HEK293 (cell line): ENCODE results near the gene STK11.

Source experiments
- ZBTB1 ChIP-seq: fragments of 450-650 bp; formaldehyde crosslinking; IDR thresholded peaks from 2 replicates; pipeline ENCODE4 v1.5.1; 2016; ENCODE audit warnings: missing biosample characterization, missing genetic modification characterization
- ZNF707 ChIP-seq: fragments of 450-650 bp; formaldehyde crosslinking; IDR thresholded peaks from 2 replicates; pipeline ENCODE4 v1.5.1; 2016; ENCODE audit warnings: missing biosample characterization, missing genetic modification characterization
- TF ChIP-seq, protein P1 (sequence below): fragments of 450-650 bp; formaldehyde crosslinking; IDR thresholded peaks from 2 replicates; pipeline ENCODE4 v1.5.1; 2016; ENCODE audit warnings: missing biosample characterization, missing genetic modification characterization
- TF ChIP-seq, protein P2 (sequence below): fragments of 450-650 bp; formaldehyde crosslinking; IDR thresholded peaks from 2 replicates; pipeline ENCODE4 v1.5.1; 2016; ENCODE audit warnings: missing biosample characterization, missing genetic modification characterization

- TF ChIP-seq, protein P1, sequence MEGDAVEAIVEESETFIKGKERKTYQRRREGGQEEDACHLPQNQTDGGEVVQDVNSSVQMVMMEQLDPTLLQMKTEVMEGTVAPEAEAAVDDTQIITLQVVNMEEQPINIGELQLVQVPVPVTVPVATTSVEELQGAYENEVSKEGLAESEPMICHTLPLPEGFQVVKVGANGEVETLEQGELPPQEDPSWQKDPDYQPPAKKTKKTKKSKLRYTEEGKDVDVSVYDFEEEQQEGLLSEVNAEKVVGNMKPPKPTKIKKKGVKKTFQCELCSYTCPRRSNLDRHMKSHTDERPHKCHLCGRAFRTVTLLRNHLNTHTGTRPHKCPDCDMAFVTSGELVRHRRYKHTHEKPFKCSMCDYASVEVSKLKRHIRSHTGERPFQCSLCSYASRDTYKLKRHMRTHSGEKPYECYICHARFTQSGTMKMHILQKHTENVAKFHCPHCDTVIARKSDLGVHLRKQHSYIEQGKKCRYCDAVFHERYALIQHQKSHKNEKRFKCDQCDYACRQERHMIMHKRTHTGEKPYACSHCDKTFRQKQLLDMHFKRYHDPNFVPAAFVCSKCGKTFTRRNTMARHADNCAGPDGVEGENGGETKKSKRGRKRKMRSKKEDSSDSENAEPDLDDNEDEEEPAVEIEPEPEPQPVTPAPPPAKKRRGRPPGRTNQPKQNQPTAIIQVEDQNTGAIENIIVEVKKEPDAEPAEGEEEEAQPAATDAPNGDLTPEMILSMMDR (tag by site-specific recombination), result peak; percentile 67
- TF ChIP-seq ZNF707 (tag by site-specific recombination) (no peak), ZBTB1 (tag by site-specific recombination) (no peak)
- TF ChIP-seq, protein P2, sequence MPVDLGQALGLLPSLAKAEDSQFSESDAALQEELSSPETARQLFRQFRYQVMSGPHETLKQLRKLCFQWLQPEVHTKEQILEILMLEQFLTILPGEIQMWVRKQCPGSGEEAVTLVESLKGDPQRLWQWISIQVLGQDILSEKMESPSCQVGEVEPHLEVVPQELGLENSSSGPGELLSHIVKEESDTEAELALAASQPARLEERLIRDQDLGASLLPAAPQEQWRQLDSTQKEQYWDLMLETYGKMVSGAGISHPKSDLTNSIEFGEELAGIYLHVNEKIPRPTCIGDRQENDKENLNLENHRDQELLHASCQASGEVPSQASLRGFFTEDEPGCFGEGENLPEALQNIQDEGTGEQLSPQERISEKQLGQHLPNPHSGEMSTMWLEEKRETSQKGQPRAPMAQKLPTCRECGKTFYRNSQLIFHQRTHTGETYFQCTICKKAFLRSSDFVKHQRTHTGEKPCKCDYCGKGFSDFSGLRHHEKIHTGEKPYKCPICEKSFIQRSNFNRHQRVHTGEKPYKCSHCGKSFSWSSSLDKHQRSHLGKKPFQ (tag by site-specific recombination), result no peak
Observed at GRCh38 chr19:1266129-1266915, 60.7 kb downstream of the STK11 start.
